T-helper 1 cell (primary cell): ENCODE data around the gene BICD2.
"Not testable (repeated sequence)": the region's sequence is repeated elsewhere in the genome, so short reads cannot be mapped to it uniquely, and the experiment has no call there.

Source experiments
- DNase-seq, 5 donors: peaks; one replicate each; pipeline ENCODE4 v3.0.0-alpha.2; 2012 to 2020
- total RNA-seq, 4 donors: gene quantifications; one replicate each; lab custom pipeline; 2026; lab: John Stamatoyannopoulos, UW

Gene BICD2
- 70.4 to 94.7 (median 85.3) reads per million in 4 donors for total RNA-seq

DNA sequence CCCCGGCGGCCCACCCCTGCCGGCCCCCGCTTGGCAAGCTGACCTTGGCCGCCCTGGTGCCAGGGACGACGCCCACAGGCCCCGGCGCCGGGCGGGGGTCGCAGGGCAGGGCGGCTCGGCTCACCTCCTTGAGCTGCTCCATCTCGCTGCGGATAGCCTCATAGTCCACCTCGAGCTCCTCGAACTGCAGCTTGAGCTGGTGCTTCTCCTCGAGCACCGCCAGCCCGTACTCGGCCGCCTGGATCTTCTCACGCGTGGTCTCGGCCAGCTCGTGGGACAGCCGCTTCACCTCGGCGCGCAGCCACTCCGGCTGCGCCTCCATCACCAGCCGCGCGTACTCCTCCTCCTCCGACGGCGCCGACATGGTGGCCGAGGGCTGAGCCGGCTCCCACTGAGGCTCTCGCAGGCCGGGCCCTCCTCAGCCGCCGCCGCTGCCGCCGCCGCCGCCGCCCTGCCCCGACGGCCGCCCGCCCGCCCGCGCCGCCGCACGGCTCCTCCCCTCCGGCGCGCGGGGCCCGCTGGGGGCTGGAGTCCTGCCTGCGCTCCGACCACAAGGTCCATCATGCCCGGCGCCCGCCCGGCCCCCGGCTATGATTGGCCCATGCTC is at the start of gene BICD2:
Gene BICD2, minus strand, starts transcription at position 453 of the 607 bp plus-strand sequence. Its CDS starts 89 bp downstream, at position 364.
- DNase-seq = no peak

- not testable (repeated sequence) for DNase-seq
These were observed 45.1 kb upstream of the BICD2 start for GRCh38 chr9:92809629-92810326.

- DNase-seq = peak; percentile 21 to 51 (median 31)
These were observed 44.3 kb upstream of the BICD2 start for GRCh38 chr9:92808726-92809451.

- peak in 3 of 5 donors; percentile 10 to 39 (median 20) for DNase-seq
These were observed 43.4 kb upstream of the BICD2 start for GRCh38 chr9:92807757-92808725.

DNA sequence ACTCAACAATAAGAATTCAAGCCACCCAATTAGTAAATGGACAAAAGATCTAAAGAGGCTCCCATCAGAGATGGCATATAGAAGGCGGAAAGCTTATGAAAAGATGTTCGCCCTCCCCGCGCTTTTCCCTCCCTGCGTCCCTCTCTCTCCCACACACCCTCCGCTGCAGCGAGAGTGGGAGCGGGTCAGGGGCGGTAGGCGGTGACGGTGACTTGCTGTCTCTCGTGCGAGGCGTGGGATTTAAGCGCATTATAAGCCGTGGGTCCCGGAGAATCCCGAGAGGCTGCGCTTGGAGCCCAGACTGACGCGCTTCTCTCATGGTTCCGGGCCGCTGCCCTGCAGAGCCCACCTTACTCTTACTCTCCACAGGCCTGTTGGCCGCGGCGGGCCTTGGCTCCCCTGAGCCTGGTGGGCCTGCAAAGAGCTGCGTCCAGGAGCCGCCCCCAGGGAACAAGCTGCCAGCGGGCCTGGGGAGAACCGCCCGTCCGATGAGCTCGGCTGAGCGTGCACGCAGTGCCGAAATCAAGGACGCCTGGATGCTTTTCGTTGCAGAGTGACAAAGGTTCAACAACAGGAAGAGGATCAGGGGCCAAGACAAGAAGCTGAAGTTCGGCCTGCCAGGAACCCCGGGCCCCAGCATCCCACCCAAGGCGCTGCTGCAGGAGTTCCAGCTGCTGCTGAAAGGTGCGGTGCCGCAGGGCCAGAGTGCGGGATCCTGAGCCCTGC is 42.6 kb upstream of the BICD2 start:
- DNase-seq = no peak

- no peak for DNase-seq
These were observed 40.1 kb upstream of the BICD2 start for GRCh38 chr9:92804727-92805126.

DNA sequence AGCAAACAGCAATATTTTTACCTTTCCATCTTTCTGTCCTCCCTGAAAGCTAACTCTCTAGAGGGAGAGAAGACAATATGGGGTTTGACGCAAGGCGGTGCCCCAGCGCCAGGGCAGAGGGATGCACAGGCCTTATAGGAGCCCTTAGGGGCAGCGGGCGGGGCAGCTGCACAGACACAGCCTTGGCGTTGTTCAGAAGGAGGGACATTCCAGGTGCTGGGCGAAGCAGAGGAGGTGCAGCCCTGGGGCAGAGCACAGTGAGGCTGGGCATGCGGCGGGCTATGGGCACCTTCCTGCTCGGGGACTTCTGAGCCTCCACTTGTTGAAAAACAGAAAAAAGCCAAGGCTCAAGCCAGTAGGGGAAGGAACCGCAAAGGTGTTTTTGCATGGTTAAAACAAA is 33.7 kb upstream of the BICD2 start:
- no peak for DNase-seq

- not testable (repeated sequence) for DNase-seq
These were observed 31.7 kb upstream of the BICD2 start for GRCh38 chr9:92796337-92796804.

DNA sequence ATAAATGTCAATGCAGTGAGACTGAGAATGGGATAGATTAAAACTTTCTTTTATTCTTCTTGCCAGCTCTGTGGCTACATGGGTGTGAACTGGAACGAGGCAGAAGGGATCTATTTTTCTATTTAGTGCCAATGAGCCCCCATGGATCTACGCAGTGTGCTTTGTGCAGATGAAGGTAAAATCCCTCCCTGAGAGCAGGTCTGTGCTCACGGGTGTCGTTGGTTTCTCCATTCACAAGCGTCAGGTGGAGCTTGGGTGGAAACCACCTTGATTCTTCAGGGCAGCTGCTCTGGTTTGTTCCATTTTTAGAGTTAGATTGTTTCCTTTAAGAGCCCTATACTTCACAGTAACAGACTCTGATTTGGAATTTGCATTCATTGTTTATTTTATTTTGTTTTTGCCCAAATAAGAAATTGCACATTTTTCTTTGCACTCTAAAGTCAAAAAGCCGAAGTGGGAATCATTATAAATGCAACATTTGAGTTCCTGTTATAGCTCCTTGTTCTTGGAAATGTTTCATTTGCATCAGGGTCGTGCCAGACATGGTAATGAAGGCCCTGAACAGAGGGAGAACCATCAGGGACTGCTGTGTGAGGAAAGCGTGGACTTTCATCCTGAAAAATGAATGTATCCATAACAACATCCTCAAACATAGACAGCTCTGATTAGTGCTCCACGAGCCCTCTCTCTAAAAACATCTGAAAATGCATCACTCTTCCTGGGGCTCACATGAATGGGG is 31.1 kb upstream of the BICD2 start:
- DNase-seq = no peak

DNA sequence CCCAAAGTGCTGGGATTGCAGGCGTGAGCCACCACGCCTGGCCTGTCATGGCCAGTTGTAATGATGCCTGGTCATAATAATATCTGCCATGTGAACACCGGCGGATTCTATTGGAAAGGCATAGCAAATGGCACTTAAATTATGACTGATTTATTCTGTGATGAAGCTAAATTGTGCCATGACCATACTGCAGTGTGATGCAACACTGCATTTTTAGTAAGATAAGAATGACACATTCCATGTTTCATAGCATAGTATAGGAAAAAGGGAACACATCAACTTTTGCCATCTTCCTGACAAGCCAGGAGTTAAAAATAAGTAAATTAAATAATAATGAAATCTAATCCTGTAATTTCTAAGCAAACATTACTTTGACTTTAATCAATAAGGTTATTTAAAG is 30.4 kb upstream of the BICD2 start:
- DNase-seq = no peak

- DNase-seq = no peak
These were observed 29.8 kb upstream of the BICD2 start for GRCh38 chr9:92794426-92794825.

DNA sequence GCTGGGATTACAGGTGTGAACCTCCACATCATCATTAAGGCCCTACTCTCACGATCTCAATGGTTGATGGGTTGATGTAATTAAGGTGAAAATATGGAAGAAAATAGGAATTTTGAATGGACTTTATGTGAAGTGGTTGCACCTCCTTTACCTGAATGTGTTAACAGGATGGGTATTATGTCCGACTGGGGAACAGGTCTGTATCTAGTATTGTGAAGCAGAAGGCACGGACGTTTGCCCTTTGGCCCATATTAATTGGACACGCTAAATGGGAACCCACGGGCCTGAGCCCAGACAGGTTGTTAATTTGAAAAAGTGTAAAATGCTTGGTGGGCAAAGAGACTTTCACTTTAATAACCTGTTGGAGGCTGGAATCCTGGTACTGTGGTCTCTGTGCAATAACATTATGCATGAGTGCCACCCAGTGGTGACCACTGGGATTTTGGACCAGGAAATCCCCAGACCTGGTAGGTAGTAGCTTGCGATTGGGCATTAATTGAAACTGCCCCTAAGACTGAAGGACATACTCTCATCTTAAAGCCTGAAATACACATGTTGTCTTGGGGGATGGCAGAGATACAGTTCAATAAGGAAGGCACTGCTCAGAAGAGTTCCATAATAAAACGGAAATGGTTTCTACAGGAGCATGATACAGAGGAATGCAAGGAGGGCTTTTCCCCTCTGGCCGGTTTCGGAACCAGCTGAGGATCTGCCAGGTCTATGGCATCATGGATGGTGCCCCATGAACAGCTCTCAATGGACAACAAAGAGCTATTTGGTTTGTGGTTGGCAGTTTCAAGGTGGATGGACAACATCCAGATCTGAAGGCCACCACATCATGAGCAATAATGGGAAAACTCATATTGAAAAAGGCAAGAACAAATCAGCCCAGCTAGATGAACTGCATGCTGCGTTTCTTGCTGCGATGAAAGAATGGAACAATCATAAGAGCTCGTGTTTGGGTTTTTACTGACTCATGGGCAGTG is 26.2 kb upstream of the BICD2 start:
- peak; percentile 36 to 72 (median 63) for DNase-seq

DNA sequence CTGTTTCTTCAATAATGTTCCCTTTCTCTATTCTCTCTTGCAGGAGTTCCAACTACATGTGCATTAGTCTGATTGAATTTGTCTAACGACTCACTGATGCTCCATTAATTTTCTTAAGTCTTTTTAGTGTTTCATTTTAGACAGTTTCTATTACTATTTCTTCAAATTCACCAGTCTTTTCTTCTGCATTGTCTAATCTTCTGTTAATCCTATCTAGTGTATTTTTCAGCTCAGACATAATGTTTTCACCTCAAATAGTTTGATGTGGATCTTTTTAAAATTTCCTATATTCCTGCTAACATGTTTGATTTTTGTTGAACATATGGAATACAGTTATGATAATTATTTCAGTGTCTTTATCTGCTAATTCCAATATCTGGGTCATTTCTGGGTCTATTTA is 21.7 kb upstream of the BICD2 start:
- DNase-seq = no peak

DNA sequence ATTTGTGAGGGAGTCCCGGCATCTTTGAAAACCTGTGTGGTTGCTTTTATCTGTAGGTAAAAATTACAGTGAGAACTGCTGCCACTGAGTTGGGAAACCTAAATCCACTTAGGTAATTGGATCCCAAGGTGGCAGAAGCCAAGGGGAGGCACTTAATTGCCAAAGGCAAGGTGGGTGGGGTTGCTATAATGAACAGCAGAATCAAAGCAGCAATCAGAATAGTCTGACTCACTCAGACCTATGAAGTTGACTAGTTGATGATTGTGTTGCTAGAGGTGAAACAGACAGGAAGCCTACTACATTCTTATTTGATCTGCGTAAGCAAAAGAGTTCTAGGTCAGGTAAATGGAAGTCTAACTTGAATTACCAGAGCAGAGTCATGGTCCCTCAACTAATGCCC is 17.3 kb upstream of the BICD2 start:
- no peak for DNase-seq

DNA sequence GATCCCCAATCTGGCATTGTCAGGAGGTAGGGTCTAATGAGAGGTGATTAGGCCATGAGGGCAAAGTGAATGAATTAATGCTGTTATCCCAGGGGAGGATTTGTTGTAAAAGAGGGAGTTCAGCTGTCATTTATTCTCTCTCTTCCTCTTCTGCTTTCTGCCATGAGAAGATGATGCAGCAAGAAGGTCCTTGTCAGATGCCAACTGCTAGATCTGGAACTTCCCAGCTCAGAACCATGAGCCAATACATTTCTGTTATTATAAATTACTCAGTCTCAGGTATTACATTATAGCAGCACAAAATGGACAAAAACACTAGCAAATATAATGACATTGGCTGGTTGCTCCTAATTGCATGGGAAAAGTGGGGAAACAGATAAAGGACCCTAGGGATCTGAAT is 15.6 kb upstream of the BICD2 start:
- no peak for DNase-seq

DNA sequence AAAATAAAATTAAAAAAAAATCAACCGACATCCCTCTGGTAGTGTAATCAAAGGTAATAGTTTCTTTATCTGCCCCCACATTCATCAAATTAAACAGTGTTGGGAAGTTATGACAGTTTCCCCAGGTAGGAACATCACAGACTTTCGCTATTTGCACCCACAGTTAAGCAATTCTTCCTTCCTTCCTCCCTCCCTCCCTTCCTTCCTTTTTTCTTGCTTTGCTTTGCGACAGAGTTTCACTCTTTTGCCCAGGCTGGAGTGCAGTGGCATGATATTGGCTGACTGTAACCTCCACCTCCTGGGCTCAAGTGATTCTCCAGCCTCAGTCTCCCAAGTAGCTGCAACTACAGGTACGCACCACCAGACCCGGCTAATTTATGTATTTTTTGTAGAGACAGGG is 10.8 kb upstream of the BICD2 start:
- DNase-seq = no peak

DNA sequence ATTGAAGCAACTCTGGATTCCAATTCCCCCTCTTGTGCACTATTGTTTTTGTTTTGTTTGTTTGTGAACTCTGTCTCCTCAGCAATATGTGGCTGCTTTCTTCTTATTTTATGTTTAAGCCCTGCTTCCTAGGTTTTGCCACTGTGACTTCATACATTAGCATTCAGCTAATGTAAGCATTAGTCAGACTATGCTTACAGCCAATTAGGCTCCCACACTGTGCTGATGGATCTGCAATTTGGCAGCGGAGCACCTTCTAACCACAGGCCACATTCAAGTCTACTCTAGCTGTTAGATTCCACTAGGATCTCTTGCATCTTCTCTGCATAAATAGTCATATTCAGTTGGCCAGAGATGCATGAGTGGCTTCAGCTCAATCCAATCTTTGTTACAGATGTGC is 9.6 kb upstream of the BICD2 start:
- DNase-seq = no peak

DNA sequence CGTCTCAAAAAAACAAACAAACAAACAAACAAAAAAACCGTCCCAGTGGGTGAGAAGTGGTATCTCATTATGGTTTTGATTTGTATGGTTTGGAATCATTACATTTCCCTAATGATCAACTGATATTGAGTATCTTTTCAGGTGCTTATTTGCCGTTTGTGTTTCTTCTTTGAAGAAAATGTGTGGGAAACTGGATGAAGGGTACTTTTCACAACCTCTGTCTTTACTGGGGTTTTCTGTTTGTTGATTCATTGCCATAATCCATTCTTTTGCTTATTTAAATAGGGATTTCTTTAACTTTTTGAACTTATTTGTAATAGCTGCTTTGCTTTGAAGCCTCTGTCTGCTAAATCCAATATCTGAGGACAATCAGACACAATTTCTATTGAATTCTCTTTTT is 9.2 kb upstream of the BICD2 start:
- DNase-seq = no peak

DNA sequence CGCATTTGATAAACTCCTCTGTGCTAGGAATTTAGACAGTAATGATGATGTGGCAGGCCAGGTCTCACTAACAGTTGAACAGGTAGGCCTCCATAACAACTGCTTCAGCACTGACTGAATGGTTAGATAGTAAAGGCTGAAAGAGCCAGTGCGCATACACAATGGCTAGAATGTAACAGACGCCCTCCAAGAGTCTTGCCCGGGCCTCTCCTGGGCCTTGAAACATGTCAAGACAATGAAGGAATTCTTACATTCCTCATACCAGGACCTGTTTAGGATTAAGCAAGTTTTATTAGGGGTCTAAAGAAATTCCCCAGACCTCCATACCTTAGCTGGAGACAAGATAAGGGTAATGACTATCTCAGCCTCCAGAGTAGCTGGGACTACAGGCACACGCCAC is 6.7 kb upstream of the BICD2 start:
- DNase-seq = no peak
